ENCODE results near the gene MRPL44. TPM values are rescaled to one million over a fixed set of nuclear protein-coding genes. Genes with fewer than 3 reads are reported as not detected.
"Not testable (repeated sequence)": the region's sequence is repeated elsewhere in the genome, so short reads cannot be mapped to it uniquely, and the experiment has no call there.

MRPL44 gene
- total RNA-seq, 4 donors from 2014 or later = 18.3 to 24.7 (median 19.6) TPM

GRCh38 chr2:223995569-223995968, 38.3 kb downstream of the MRPL44 start:
- intact Hi-C loops (cut with DNase I) = no loop called here
- TF ChIP-seq POLR2A (IDR thresholded peaks at IDR 0.05; ENCODE audit: low read depth) = no peak
- Histone ChIP-seq H3K36me3 (peaks cover 0 to 5% (median 0%) of the 10 kb centered on the region in 4 donors), H3K4me3 (no peak overlapping the region), H3K4me1 (peaks cover 0 to 10% (median 8%) of the 10 kb centered on the region in 4 donors), H3K9me3 (no peaks in the 10 kb centered on the region), H3K27me3 (no peaks in the 10 kb centered on the region), H3K27ac (replicated peaks in 1 of 4) (no peak overlapping the region)
- 86% methylated on average over 5 of the region's 5 CpGs for WGBS
- DNase-seq (ENCODE audit: extremely low spot score) = no peak

- TF ChIP-seq EP300 (IDR thresholded peaks at IDR 0.05) (no peak), CTCF (IDR thresholded peaks at IDR 0.05) (no peak), POLR2A (IDR thresholded peaks at IDR 0.05; ENCODE audit: low read depth) (no peak), POLR2AphosphoS5 (IDR thresholded peaks at IDR 0.05) (no peak)
- H3K4me3 ChIP-seq = no peak overlapping the region
- no peak overlapping the region for H3K27ac ChIP-seq (replicated peaks in 1 of 4)
- H3K36me3 ChIP-seq = peaks cover 0 to 4% (median 0%) of the 10 kb centered on the region in 4 donors
- H3K4me1 ChIP-seq = peaks cover 0 to 10% (median 8%) of the 10 kb centered on the region in 4 donors
- intact Hi-C loops (cut with DNase I) = no loop called here
- H3K27me3 ChIP-seq = no peaks in the 10 kb centered on the region
- no peaks in the 10 kb centered on the region for H3K9me3 ChIP-seq
- 91% methylated on average over 6 of the region's 6 CpGs for WGBS
- DNase-seq (ENCODE audit: extremely low spot score) = no peak
Measured at GRCh38 chr2:223996391-223996790, 39.1 kb downstream of the MRPL44 start.

GRCh38 chr2:223997938-223998337, 40.7 kb downstream of the MRPL44 start:
- H3K4me1 ChIP-seq = peaks cover 0 to 10% (median 8%) of the 10 kb centered on the region in 4 donors
- no peak overlapping the region for H3K4me3 ChIP-seq
- DNase-seq (ENCODE audit: extremely low spot score) = no peak
- intact Hi-C loops (cut with DNase I) = no loop called here
- no peaks in the 10 kb centered on the region for H3K36me3 ChIP-seq
- TF ChIP-seq CTCF (IDR thresholded peaks at IDR 0.05) = no peak
- no peak for TF ChIP-seq EP300 (IDR thresholded peaks at IDR 0.05)
- no peak for TF ChIP-seq POLR2AphosphoS5 (IDR thresholded peaks at IDR 0.05)
- TF ChIP-seq POLR2A (IDR thresholded peaks at IDR 0.05; ENCODE audit: low read depth) = no peak
- WGBS = 92% methylated on average over 5 of the region's 5 CpGs
- H3K9me3 ChIP-seq = no peaks in the 10 kb centered on the region
- no peak overlapping the region for H3K27ac ChIP-seq (replicated peaks in 1 of 4)
- no peaks in the 10 kb centered on the region for H3K27me3 ChIP-seq

- Histone ChIP-seq H3K4me3 (no peak overlapping the region), H3K27me3 (no peaks in the 10 kb centered on the region), H3K4me1 (peaks cover 0 to 7% (median 5%) of the 10 kb centered on the region in 4 donors), H3K9me3 (no peaks in the 10 kb centered on the region), H3K27ac (replicated peaks in 1 of 4) (no peak overlapping the region), H3K36me3 (no peaks in the 10 kb centered on the region)
- intact Hi-C loops (cut with DNase I) = no loop called here
- TF ChIP-seq CTCF (IDR thresholded peaks at IDR 0.05) = no peak
- no peak for TF ChIP-seq POLR2AphosphoS5 (IDR thresholded peaks at IDR 0.05)
- TF ChIP-seq EP300 (IDR thresholded peaks at IDR 0.05) = no peak
- no peak for TF ChIP-seq POLR2A (IDR thresholded peaks at IDR 0.05; ENCODE audit: low read depth)
- DNase-seq (ENCODE audit: extremely low spot score) = no peak
- 56% methylated on average over 2 of the region's 2 CpGs for WGBS
Measured at GRCh38 chr2:223998948-223999347, 41.7 kb downstream of the MRPL44 start.

- intact Hi-C loops (cut with DNase I) = no loop called here
- H3K27ac ChIP-seq (replicated peaks in 1 of 4) = no peak overlapping the region
- no peaks in the 10 kb centered on the region for H3K9me3 ChIP-seq
- no peak overlapping the region for H3K4me3 ChIP-seq
- WGBS = 88% methylated on average over 11 of the region's 11 CpGs
- H3K4me1 ChIP-seq = peaks cover 0 to 9% (median 5%) of the 10 kb centered on the region in 4 donors
- no peak for TF ChIP-seq CTCF (IDR thresholded peaks at IDR 0.05)
- no peak for TF ChIP-seq EP300 (IDR thresholded peaks at IDR 0.05)
- TF ChIP-seq POLR2AphosphoS5 (IDR thresholded peaks at IDR 0.05) = no peak
- TF ChIP-seq POLR2A (IDR thresholded peaks at IDR 0.05; ENCODE audit: low read depth) = no peak
- no peak for DNase-seq (ENCODE audit: extremely low spot score)
- H3K27me3 ChIP-seq = no peaks in the 10 kb centered on the region
- no peaks in the 10 kb centered on the region for H3K36me3 ChIP-seq
Measured at GRCh38 chr2:223999862-224000261, 42.6 kb downstream of the MRPL44 start.

GRCh38 chr2:224000662-224001061, 43.4 kb downstream of the MRPL44 start:
- H3K4me1 ChIP-seq; H3K36me3 ChIP-seq; intact Hi-C loops (cut with DNase I); H3K27ac ChIP-seq (replicated peaks in 1 of 4); H3K27me3 ChIP-seq; H3K4me3 ChIP-seq; H3K9me3 ChIP-seq; DNase-seq (ENCODE audit: extremely low spot score): not testable (repeated sequence)
- WGBS = 95% methylated on average over 5 of the region's 5 CpGs
